Measurements from ENCODE around the gene LRRC56.

LRRC56 gene

GRCh38 chr11:544817-545166 lies 7.5 kb downstream of the LRRC56 start:
- no peak for DNase-seq

- DNase-seq: no peak
These were observed 7.8 kb downstream of the LRRC56 start for GRCh38 chr11:545171-545570.

- no peak for DNase-seq
These were observed 11.6 kb downstream of the LRRC56 start for GRCh38 chr11:548700-549603.

GRCh38 chr11:550021-550745 lies 12.9 kb downstream of the LRRC56 start:
- DNase-seq: no peak

- DNase-seq: no peak
These were observed 13.4 kb downstream of the LRRC56 start for GRCh38 chr11:550746-551085.

GRCh38 chr11:551131-551530 lies 13.8 kb downstream of the LRRC56 start:
- DNase-seq: no peak

GRCh38 chr11:551596-551995 lies 14.3 kb downstream of the LRRC56 start:
- DNase-seq: no peak

GRCh38 chr11:553083-553987 lies 16.0 kb downstream of the LRRC56 start:
- no peak for DNase-seq

- DNase-seq: no peak
These were observed 16.6 kb downstream of the LRRC56 start for GRCh38 chr11:553988-554340.

GRCh38 chr11:554428-555226 lies 17.3 kb downstream of the LRRC56 start:
- no peak for DNase-seq

GRCh38 chr11:555227-555779 lies 18.0 kb downstream of the LRRC56 start:
- DNase-seq: no peak

- DNase-seq: no peak
These were observed 18.7 kb downstream of the LRRC56 start for GRCh38 chr11:555780-556661.

GRCh38 chr11:556662-557256 lies 19.4 kb downstream of the LRRC56 start:
- DNase-seq: no peak

GRCh38 chr11:557328-558132 lies 20.2 kb downstream of the LRRC56 start:
- no peak for DNase-seq

- DNase-seq: no peak
These were observed 21.2 kb downstream of the LRRC56 start for GRCh38 chr11:558503-558902.

- no peak for DNase-seq
These were observed 21.8 kb downstream of the LRRC56 start for GRCh38 chr11:559020-559620.

GRCh38 chr11:559712-560304 lies 22.5 kb downstream of the LRRC56 start:
- no peak for DNase-seq

- no peak for DNase-seq
These were observed 23.2 kb downstream of the LRRC56 start, which contains the start of the genes LMNTD2 and RASSF7 for GRCh38 chr11:560305-561147. TSS of gene LMNTD2 (minus strand) at chr11:560738. CDS start at chr11:560716, 22 bp downstream. TSS of gene RASSF7 (plus strand) at chr11:560970. CDS start at chr11:561769, 799 bp downstream.
